Measurements from ENCODE around the gene LOXL1. TPM values are rescaled to one million over a fixed set of nuclear protein-coding genes. Genes with fewer than 3 reads are reported as not detected.
A peak's percentile ranks its signal among the peaks of the same experiment; 100 is the strongest.

LOXL1 gene
- total RNA-seq, 1 donor from 2014 or later, result 25.1 TPM

DNA sequence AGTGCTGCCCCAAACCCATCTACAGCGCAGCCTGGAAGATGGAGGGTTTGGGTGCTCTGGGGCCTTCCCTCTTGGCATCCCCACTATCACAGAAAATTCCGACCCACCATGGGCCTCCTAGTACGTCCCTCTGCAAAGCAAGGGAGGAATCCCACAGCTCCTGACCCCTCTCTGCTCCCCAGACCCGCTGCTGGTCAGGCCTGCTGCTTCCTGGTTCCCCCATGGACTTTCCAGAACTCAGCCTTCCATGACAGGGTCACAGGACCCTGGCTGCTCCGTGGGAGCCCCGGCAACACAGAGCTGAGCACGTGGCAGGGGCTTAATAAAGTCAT is 3.1 kb upstream of the LOXL1 start:
- Mint-ChIP-seq H3K27ac (peak overlapping the region; percentile 25), H3K4me3 (peak overlapping the region; percentile 41), H3K4me1 (ENCODE audit: unreplicated experiment) (peaks cover 44% of the 10 kb centered on the region), H3K27me3 (peaks cover 6% of the 10 kb centered on the region), H3K9me3 (peaks cover 5% of the 10 kb centered on the region), H3K36me3 (peaks cover 5% of the 10 kb centered on the region)
- TF ChIP-seq, protein P1, sequence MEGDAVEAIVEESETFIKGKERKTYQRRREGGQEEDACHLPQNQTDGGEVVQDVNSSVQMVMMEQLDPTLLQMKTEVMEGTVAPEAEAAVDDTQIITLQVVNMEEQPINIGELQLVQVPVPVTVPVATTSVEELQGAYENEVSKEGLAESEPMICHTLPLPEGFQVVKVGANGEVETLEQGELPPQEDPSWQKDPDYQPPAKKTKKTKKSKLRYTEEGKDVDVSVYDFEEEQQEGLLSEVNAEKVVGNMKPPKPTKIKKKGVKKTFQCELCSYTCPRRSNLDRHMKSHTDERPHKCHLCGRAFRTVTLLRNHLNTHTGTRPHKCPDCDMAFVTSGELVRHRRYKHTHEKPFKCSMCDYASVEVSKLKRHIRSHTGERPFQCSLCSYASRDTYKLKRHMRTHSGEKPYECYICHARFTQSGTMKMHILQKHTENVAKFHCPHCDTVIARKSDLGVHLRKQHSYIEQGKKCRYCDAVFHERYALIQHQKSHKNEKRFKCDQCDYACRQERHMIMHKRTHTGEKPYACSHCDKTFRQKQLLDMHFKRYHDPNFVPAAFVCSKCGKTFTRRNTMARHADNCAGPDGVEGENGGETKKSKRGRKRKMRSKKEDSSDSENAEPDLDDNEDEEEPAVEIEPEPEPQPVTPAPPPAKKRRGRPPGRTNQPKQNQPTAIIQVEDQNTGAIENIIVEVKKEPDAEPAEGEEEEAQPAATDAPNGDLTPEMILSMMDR (conservative IDR thresholded peaks at IDR 0.05), result no peak
- DNase-seq (ENCODE audit: extremely low spot score, unreplicated experiment), result no peak

DNA sequence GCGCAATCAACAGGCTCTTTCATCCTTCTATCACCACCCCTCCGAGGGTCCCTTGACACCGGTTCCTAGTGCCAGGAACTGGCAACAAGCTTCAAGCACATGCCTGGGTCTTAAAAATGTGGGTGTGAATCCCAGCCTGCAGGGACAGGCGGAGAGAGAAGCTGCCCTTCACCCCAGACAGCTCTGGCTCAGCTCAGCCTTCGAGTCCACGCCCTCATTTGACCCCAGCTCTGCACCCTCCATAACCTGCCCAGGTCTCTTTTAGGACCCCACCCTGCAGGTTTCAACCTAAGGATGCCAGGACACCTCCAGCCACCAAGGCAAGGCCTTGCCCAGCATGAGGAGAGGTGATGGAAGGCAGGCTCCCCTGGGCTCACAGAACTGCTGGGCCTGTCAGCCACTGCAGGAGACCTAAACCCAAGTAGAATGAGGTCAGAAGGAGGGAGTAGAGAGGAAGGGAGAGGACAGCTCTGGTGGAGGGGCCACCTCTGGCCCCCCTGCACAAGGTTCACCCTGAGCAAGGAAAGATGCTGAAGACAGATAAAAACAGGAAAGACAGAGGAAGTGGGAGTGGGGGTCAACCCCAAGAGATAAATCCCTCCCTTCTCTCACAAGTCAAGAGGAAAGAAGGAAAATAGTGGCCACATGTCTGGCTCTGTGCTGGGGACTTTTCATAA is 2.6 kb upstream of the LOXL1 start:
- H3K4me3 Mint-ChIP-seq, result peak overlapping the region; percentile 41
- TF ChIP-seq, protein P1 (conservative IDR thresholded peaks at IDR 0.05), result no peak
- H3K27me3 Mint-ChIP-seq, result peaks cover 9% of the 10 kb centered on the region
- peaks cover 46% of the 10 kb centered on the region for H3K4me1 Mint-ChIP-seq (ENCODE audit: unreplicated experiment)
- H3K27ac Mint-ChIP-seq, result peak overlapping the region; percentile 25
- peaks cover 3% of the 10 kb centered on the region for H3K36me3 Mint-ChIP-seq
- peaks cover 3% of the 10 kb centered on the region for H3K9me3 Mint-ChIP-seq
- no peak for DNase-seq (ENCODE audit: extremely low spot score, unreplicated experiment)

DNA sequence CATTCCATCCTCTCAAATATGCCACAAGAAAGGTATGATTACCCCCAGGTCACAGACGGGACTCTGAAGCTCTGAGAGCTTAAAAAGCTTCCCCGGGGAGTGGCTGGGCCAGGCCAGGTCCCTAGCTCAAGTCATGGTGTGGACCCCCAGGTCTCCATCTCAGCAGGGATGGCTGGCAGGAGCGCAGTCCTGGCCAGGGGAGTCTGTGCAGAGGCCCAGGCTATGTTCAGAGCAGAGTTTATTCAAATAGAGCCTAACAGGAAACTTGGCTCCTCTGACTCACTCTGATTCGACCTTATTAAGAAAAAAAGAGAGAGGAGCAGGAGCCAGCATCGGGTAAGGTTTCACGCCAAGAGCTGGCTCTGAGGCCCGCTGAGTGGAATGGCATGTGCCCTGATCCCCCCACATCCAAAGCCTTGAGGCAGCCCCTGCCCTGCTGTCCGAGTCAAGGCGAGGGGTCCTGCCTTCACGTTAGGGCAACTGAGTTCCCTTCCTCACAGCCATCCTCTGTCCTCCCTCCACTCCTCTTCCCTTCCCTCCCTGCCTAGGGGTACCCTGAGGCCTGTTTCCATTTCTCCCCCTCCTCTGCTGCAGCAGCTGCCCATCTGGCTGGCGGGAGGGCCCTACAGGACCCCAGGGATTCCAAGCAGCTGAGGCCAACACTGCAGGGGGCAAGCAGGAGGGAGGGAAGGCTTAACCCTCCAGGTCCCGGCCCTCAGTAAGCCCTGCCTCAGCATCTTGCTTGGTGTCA is 1.9 kb upstream of the LOXL1 start:
- DNase-seq (ENCODE audit: extremely low spot score, unreplicated experiment), result no peak
- no peak overlapping the region for H3K27ac Mint-ChIP-seq

DNA sequence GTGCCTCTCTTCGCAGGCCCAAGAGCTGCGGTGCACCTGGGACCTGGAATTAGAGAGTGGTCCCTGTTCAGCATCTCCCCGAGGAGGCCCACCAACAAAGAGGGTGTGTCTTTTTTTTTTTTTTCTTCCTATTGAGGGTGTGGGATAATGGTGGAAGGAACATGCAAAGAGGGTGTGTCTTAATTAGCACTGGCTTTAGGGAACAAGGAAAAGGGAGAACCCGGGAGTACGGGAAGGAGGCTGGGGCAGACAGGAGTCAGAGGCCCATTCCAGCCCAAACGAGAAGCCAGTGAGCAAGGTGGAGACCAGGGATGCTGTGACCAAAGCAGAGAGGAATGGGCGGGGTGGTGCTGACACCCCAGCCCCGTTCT is 429 bp upstream of the LOXL1 start:
- H3K4me3 Mint-ChIP-seq, result peak overlapping the region; percentile 79
- H3K27me3 Mint-ChIP-seq, result peaks cover 9% of the 10 kb centered on the region
- H3K4me1 Mint-ChIP-seq (ENCODE audit: unreplicated experiment), result peaks cover 40% of the 10 kb centered on the region
- no peak overlapping the region for H3K27ac Mint-ChIP-seq
- DNase-seq (ENCODE audit: extremely low spot score, unreplicated experiment), result no peak
- no peaks in the 10 kb centered on the region for H3K36me3 Mint-ChIP-seq
- TF ChIP-seq, protein P1 (conservative IDR thresholded peaks at IDR 0.05), result no peak
- no peaks in the 10 kb centered on the region for H3K9me3 Mint-ChIP-seq

More for the DNA sequence above, 1.9 kb upstream of the LOXL1 start:
- peak overlapping the region; percentile 9 for H3K4me3 Mint-ChIP-seq
- no peaks in the 10 kb centered on the region for H3K9me3 Mint-ChIP-seq
- peaks cover 46% of the 10 kb centered on the region for H3K4me1 Mint-ChIP-seq (ENCODE audit: unreplicated experiment)
- TF ChIP-seq, protein P1 (conservative IDR thresholded peaks at IDR 0.05), result no peak
- no peaks in the 10 kb centered on the region for H3K36me3 Mint-ChIP-seq
- H3K27me3 Mint-ChIP-seq, result peaks cover 9% of the 10 kb centered on the region

DNA sequence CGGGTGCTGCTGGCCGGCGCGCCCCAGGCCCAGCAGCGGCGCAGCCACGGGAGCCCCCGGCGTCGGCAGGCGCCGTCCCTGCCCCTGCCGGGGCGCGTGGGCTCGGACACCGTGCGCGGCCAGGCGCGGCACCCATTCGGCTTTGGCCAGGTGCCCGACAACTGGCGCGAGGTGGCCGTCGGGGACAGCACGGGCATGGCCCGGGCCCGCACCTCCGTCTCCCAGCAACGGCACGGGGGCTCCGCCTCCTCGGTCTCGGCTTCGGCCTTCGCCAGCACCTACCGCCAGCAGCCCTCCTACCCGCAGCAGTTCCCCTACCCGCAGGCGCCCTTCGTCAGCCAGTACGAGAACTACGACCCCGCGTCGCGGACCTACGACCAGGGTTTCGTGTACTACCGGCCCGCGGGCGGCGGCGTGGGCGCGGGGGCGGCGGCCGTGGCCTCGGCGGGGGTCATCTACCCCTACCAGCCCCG is 777 bp downstream of the LOXL1 start:
- Mint-ChIP-seq H3K4me1 (ENCODE audit: unreplicated experiment) (peaks cover 32% of the 10 kb centered on the region), H3K36me3 (no peaks in the 10 kb centered on the region), H3K4me3 (peak overlapping the region; percentile 52), H3K27me3 (peaks cover 10% of the 10 kb centered on the region), H3K27ac (no peak overlapping the region), H3K9me3 (no peaks in the 10 kb centered on the region)
- no peak for DNase-seq (ENCODE audit: extremely low spot score, unreplicated experiment)
- TF ChIP-seq, protein P1 (conservative IDR thresholded peaks at IDR 0.05), result no peak
